Measurements from ENCODE around the gene VEGFC.

The VEGFC gene

GRCh38 chr4:176792326-176793059 is at the start of gene VEGFC:
Gene VEGFC, minus strand, starts transcription at chr4:176792922. Its CDS starts 611 bp downstream, at chr4:176792311.
- no peak for DNase-seq

DNA sequence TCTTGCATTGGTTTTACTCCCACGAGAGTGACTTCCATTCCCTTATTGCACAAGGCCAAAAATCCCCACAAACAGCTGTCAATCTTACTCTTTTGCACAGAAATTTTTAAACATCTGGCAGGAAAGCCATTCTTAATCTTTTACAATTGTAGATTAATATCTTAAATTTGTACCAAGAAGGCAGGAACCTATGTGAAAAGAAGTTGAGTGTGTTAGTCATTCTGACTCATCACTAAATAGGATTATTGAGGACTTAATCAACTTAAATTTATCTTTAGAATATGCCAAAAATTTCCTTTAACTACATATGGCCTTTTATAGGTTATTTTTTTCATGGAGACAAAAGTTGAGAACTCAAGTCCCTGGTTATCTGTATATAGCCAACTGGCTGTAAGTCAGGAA is 49.0 kb upstream of the VEGFC start:
- DNase-seq = no peak

- DNase-seq = no peak
Observed at GRCh38 chr4:176840166-176840565, 47.4 kb upstream of the VEGFC start.

GRCh38 chr4:176839656-176840055 is 46.9 kb upstream of the VEGFC start:
- no peak for DNase-seq

DNA sequence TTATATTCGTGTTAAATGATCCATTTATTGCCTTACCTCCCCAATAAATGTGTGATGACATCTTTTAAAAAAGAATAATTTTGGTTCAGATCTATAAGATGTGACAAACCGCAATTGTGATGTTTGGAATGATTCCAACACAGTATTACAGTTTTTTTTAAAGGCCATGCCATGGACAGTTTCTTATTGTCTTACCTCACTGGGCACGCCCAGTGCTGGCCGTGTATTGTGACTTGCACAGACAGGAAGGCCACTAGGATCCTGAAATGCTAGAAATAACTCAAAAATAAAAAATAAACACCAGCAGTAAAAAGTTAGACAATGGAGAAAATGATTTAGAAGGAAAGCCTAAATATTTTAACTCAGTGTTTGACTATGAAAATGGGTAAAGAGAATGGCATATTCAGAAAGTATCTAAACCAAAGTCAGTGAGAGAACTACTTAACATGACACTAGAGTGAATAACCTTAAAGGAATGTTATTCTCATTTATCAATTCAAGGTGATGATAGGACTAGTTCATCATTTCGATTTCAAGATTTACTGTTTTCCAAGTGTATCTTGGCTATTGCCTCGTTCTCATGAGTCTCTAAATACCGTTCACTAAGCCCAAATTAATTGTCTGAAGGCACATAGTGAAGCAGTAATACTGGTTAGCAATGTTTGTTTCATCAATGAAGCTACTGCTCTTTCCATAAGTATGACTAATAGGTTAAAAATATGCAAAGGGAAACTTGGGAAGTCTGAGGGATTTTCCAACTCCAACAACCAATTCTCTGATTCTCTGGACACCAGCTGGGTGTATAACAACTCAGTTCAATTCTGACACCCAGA is 46.1 kb upstream of the VEGFC start:
- no peak for DNase-seq

- no peak for DNase-seq
Observed at GRCh38 chr4:176837169-176837895, 44.6 kb upstream of the VEGFC start.

DNA sequence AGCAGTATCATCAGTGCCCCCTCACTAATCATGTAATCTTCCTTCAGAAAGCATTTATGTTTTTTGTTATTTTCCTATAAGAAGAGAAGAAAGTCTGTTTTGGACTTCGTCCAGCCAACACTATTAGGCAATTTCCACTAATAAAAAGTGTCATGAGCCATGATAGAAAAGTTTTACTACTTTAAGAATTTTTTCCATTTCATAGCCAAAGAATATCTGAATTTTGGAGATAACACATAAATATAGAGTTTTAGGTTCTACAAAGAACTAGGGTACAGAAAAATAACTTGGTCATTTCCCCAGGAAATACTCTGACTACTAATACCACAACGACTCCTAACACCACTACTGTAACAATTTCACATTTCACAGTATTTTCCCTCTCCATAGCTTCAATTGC is 41.8 kb upstream of the VEGFC start:
- DNase-seq = no peak

DNA sequence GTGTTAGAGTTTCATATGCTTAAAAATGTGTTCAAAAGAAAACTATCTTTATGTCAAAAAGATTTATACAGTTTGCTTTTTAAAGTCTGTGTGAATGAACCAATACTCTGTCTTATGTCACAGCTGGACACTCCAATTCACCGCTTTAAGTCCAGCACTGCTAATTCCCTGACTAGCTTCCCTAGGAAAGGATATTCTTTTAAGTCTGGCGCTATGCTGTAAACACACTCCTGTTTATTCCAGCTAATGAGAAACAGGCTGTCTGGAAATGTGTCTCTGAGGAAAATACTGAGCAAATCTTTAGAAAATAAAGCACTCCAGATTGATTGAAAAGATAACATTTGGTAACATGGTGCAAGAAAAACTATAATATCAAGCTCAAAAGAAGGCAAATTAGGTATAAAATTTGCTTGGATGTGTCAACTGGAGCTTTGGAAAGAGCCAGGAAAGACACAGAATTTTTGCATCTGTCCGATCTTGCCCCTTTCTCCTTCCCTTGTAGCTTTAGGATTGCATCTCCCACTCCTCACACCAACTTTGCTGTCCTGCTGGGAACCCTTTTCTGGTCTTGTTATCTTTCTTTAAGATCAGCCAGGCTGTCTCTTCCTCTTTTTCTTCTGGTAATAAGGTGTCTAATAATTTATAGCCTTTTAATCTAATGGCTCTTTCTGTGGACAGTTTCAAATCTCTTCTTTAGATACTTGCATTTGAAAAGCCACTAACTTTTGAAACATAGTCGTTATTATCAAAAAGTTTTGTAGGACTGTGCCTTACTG is 40.9 kb upstream of the VEGFC start:
- DNase-seq = no peak

DNA sequence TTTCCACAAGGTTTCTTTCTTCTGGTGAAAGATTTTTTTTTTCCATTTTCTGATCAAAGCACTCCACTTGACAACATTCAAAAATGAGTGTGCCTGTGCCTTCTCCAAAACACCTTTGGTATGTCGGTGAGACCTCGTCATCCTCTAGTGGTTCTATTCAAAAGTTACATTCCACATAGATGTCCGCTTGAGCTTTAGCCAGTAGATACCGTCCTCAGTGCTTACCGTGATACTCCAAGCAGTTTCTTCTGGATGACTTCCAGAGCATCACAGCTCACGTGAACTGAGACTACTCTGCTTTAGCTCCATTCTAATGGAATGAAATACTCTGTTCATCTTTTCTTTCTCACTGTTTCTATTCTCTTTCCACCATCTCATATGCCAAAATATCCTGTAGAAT is 38.2 kb upstream of the VEGFC start:
- no peak for DNase-seq

- DNase-seq = no peak
Observed at GRCh38 chr4:176825586-176825985, 32.9 kb upstream of the VEGFC start.

DNA sequence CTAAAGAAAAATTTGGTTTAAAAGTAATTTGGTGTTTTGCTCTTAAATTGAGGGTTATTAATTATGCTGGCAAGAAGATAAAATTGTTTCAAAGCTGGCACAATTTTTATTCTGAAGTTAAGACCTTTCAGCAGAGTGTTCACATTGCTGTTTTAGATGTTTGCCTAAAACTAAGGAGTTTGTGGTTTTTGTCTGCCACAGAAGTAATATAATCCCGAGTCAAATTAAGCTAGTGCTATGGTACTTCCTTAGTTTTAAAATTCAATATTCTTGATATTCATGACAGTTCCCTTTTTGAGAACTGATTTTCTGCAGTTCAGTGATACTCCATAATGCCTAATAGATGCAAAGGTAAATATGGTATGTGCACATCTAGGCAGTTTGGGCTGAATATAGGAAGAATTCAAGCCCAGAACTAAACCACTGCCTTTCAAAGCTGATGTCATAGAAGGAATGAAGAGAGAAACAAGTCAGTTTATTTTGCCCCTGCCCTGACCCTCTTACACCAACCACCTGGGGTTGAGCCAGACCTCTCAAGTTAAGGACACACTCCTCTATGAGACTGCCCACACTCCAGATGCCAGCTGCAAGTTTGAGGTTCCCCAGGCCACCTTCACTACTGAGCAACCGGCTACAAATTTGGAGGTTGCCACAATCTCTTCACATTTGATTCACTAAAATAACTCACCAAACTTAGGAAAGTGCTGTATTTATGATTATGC is 32.1 kb upstream of the VEGFC start:
- DNase-seq = no peak

- no peak for DNase-seq
Observed at GRCh38 chr4:176818531-176818930, 25.8 kb upstream of the VEGFC start.

DNA sequence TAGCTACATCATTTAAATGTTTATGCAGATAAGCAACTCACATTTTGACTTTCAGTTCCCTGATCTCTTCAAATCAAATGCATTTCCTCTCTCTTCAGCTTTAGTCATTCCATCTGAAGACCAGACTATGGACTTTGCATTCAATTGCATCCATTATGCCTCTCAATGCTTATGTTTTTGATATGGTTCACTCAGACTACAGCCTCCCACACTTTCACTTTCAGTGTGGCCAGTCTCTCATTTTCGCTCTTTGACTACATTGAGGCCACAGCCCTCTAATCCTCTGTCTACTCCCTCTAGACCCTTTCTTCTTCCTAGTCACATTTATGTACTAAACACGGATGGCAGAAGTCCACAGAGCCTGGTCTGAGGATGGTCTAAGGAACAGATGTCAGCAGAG is 24.5 kb upstream of the VEGFC start:
- no peak for DNase-seq

GRCh38 chr4:176814770-176815169 is 22.0 kb upstream of the VEGFC start:
- DNase-seq = no peak

GRCh38 chr4:176810481-176811249 is 17.9 kb upstream of the VEGFC start:
- no peak for DNase-seq

DNA sequence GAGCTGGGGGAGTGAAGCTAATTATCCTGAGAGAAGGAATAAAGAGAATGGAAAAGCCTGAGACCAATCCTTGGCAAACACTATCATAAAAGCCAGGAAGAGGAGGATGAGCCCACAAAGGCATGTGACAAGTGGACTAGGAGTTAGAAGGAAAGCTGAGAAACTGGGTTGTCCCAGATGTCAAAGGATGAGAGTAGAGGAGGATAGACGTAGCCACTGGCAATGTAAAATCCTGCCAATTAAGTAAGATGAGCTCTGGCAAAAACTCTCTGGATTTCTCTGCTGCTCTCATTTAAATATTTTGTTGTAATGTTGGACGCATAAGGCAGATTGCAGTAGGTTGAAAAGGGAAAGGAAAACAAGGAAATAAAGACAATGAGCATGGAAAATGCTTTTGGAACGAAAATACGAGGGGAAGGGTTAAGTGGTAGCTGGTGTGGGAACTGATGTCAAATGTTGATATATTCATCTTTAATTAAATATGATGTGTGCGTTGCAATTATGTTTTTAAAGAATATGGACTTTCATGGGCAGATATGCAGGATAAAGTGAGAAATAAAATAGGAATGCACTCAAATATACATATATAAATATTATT is 14.2 kb upstream of the VEGFC start:
- DNase-seq = no peak

DNA sequence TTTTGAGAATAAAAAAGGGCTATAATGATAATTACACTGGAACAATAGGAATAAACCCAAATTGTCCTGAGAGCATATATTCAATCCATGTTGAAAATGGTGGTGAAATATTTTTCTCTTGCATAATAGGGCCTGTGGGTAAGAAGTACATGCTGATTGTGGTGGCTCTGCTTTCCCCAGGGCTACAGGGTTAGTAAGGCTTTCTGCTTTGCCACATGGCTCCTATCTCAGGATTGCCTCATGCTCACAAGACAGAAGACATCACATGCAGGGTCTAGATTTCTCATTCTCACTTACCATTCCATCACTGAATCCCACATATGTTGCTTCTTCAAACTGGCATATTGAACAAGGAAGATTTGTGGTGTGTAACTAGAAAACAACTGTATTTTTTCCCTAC is 12.4 kb upstream of the VEGFC start:
- DNase-seq = no peak

GRCh38 chr4:176800891-176801534 is 8.3 kb upstream of the VEGFC start:
- DNase-seq = no peak

GRCh38 chr4:176799653-176800052 is 6.9 kb upstream of the VEGFC start:
- DNase-seq = no peak

GRCh38 chr4:176798540-176798939 is 5.8 kb upstream of the VEGFC start:
- DNase-seq = no peak
